HG03097 (cell line): ENCODE data around the gene SRRM2.

Experiments used
- ATAC-seq: cut with Tn5 transposase; IDR thresholded peaks from one replicate; pipeline ENCODE4 v1.9.1; 2021; ENCODE audit not compliant: unreplicated experiment, low FRiP score

The SRRM2 gene

GRCh38 chr16:2757344-2757743 lies 4.9 kb downstream of the SRRM2 start:
- ATAC-seq = no peak

GRCh38 chr16:2761472-2761871 lies 9.0 kb downstream of the SRRM2 start:
- no peak for ATAC-seq

GRCh38 chr16:2761886-2762583 lies 9.6 kb downstream of the SRRM2 start:
- no peak for ATAC-seq

DNA sequence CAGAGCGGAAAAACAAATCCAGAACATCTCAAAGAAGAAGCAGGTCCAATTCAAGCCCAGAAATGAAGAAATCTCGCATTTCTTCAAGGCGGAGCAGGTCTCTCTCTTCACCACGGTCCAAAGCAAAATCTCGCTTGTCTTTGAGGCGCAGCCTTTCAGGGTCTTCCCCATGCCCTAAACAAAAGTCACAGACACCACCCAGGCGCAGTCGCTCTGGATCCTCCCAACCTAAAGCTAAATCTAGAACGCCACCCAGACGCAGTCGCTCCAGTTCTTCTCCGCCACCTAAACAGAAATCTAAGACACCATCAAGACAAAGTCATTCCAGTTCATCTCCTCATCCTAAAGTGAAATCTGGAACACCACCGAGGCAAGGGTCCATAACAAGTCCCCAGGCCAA lies 10.3 kb downstream of the SRRM2 start:
- ATAC-seq = no peak

DNA sequence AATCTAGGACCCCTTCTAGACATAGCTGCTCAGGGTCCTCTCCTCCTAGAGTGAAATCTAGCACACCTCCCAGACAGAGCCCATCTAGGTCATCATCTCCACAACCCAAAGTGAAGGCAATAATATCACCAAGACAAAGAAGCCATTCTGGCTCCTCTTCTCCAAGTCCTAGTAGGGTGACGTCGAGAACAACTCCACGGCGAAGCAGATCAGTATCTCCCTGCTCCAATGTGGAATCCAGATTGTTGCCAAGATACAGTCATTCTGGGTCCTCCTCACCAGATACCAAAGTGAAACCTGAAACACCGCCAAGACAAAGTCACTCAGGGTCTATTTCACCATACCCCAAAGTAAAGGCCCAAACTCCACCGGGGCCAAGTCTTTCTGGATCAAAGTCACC lies 10.7 kb downstream of the SRRM2 start:
- no peak for ATAC-seq

GRCh38 chr16:2764718-2765117 lies 12.3 kb downstream of the SRRM2 start:
- ATAC-seq = no peak

DNA sequence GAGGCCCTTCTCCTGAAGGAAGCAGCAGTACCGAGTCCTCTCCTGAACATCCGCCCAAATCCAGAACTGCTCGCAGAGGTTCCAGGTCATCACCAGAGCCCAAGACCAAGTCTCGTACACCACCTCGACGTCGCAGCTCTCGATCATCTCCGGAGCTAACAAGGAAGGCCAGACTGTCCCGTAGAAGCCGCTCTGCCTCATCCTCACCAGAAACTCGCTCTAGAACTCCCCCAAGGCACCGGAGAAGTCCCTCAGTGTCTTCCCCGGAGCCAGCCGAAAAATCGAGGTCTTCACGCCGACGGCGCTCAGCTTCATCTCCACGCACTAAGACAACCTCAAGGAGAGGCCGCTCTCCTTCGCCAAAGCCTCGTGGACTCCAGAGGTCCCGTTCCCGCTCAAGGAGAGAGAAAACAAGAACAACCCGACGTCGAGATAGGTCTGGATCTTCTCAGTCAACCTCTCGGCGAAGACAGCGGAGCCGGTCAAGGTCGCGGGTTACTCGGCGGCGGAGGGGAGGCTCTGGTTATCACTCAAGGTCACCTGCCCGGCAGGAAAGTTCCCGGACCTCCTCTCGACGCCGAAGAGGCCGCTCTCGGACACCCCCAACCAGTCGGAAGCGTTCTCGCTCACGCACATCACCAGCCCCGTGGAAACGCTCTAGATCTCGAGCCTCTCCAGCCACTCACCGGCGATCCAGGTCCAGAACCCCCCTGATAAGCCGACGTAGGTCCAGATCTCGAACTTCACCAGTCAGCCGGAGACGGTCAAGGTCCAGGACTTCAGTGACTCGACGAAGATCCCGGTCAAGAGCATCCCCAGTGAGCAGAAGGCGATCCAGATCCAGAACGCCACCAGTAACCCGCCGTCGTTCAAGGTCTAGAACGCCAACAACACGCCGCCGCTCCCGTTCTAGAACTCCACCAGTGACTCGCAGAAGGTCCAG lies 13.3 kb downstream of the SRRM2 start:
- ATAC-seq = no peak

DNA sequence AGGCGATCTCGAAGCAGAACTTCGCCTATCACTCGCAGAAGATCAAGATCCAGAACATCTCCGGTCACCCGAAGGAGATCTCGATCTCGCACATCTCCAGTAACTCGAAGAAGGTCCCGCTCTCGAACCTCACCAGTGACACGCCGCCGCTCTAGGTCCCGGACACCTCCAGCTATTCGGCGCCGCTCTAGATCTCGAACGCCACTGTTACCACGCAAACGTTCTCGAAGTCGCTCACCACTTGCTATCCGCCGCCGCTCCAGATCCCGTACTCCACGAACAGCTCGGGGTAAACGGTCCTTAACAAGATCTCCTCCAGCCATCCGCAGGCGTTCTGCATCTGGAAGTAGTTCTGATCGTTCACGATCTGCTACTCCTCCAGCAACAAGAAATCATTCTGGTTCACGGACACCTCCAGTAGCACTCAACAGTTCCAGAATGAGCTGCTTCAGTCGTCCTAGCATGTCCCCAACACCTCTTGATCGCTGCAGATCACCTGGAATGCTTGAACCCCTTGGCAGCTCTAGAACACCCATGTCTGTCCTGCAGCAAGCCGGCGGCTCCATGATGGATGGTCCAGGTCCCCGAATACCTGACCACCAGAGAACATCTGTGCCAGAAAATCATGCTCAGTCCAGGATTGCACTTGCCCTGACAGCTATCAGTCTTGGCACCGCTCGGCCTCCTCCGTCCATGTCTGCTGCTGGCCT lies 14.1 kb downstream of the SRRM2 start:
- no peak for ATAC-seq

GRCh38 chr16:2767140-2767731 lies 14.8 kb downstream of the SRRM2 start:
- ATAC-seq = no peak

- ATAC-seq = no peak
Measured at GRCh38 chr16:2767891-2768290, 15.5 kb downstream of the SRRM2 start.

GRCh38 chr16:2768403-2769089 lies 16.1 kb downstream of the SRRM2 start:
- ATAC-seq = no peak

- no peak for ATAC-seq
Measured at GRCh38 chr16:2769100-2769529, 16.7 kb downstream of the SRRM2 start.

GRCh38 chr16:2769675-2770056 lies 17.2 kb downstream of the SRRM2 start:
- no peak for ATAC-seq

DNA sequence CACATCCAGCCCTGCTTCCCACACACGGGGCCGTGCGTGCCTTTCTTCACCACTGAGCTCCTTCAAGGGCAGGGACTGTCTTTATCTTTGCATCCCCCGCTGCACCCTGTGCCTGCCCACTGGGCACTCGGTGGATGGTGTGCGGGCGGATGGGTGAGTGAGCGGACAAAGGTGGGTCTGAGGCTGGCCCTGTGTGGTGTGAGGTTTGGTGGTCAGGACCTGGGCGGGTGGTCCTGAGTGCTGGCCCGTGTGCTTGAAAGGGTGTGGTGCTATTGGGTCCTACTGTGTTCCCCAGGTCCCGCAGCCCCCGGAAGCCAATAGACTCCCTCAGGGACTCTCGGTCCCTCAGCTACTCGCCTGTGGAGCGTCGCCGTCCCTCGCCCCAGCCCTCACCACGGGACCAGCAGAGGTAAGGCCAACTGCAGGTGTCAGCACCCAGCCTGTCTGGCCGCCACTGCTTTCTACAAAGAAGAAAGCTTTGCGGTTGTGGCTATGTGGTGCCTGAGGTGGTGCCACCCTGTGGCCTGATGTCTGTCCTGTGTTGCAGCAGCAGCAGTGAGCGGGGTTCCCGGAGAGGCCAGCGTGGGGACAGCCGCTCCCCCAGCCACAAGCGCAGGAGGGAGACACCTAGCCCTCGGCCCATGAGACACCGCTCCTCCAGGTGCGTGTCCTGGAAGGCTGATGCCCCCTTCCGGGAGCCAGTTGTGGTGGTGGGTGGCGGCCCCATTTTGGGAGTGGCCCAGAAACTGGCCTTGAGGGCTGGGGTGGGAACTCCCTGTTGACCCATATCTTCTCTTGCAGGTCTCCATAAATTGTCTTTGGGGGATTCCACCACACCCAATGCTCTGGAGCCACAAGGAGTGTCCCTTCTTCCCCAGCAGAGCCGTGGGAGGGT lies 17.9 kb downstream of the SRRM2 start:
- ATAC-seq = no peak

DNA sequence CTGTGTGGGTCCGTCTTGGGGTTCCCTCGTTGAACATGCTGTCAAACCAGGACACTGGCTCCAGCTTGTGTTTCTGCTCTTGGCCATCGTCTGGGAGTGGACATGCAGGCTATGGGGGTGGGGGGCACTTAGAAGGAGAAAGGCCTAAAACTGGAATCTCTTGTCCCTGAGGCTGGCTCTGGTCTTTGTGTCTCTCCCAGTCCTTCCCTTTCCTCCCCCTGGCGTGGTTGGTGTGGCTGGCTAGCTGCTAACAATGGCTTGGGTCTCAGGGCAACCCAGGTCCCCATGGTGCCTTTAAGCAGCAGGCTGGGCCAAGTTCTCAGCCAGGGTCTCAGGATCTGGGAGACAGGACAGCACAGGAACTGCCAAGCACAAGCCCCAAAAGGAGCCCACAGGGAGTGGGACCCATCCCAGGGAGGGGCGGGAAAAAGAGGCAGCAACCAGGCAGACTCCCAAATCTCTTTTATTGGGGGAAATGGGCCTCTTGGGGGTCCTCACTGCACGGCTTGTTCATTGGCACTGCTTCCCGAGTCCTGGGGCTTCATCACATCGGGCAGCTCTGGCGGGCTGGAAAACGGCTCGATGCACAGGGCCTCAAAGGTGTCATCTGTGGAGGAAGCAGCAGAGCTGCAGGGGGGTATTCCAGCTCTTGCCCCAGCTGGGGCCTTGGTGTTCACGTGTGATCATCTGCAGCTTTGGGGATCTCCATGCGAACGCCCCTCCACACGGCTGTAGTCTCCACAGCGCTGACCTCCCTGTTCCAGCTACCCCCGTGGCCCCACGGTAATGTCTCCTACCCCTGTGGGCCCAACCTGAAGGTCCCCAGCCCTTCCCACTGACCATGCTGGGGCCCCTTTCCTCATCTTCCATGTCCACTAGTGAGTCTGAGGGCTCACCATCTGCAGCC lies 19.3 kb downstream of the SRRM2 start:
- no peak for ATAC-seq

DNA sequence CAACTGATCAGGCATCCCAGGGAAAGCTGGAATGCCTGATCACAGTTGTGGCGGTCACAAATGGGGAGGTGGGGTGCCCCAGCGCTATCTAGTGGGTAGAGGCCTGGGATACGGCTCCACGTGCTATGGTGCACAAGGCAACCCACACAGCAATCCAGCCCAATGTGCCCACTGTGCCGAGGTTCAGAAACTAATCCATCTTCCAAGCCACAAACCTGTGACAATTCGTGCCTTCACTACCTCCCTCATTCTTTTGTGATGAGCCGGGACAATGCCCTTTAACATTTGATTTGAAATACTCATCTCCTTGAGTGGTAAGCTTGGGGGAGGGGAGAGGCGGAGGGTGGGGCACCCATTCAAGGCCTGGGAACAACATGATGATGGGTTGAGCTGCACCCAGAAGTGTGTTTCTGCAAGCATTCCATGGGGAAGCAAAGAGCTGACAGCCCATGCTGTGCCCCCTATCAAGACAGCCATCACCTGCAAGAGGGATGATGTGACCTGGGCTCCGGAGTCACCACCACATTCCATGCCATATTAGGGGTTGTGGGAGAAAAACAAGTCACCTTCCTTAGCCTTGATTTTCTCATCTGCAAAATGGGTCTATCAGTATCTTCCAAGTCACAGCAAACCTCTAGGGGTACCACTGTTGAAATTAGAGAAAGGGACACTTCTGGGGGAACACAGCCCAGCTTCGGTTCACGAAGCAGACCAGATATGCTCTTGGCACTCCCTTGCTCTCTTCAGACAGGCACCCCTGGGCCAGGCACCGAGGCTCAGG lies 20.9 kb downstream of the SRRM2 start:
- no peak for ATAC-seq

DNA sequence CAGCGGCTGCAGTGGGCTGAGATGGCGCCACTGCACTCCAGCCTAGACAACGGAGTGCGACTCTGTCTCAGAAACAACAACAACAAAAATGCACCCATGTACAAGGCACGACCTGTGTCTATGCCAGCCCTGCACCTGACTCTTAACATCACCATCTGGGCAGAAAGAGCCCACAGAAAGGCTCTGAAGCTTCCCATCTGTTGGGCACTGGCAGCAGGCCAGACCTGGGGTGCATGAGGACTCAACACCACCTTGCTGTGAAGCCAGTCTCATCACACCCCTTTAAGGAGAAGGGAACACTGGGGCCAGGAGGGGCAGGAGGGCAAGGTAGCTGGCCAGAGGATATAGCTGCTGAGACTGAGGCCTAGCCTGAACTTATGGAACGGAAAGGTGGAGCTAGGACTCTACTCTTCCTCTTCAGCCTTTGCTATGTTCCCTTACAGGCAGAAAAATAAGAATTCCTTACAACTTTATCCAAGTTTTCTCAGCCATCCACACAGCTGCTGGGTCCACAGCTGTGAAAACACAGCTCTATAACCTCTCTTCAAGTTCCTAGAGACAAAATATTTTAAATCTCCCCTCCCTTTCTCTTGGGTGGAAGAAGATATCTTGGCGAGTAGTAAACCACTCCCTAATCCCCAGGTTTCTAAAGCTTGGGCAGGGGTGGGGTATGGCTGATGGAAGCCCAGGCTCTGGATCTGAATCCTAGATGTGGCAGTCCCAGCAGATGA lies 21.9 kb downstream of the SRRM2 start:
- no peak for ATAC-seq
